ENCODE measurements around the gene C12orf56.

C12orf56 gene

DNA sequence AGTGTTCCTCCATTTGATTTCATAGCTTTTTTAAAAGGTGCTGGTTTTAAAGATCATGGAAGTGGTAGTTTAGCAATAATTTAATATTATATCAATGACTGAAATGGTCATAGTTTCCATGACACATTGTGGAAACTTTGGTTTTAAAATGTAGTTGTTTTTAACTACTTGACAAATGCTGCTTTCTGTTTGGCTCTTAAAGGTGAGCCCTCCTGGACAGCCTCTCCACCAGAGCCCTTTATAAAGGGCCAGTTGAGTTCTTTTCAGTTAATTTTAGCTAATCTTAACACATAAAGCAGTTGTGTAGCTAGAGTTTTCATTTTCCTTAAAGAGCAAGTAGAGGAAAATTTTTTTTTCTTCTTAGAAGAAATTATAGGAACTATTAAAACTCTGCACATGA is 27.7 kb upstream of the C12orf56 start:
- no peak overlapping the region for H3K14ac ChIP-seq (ENCODE audit: low read length in 2 of 2)

DNA sequence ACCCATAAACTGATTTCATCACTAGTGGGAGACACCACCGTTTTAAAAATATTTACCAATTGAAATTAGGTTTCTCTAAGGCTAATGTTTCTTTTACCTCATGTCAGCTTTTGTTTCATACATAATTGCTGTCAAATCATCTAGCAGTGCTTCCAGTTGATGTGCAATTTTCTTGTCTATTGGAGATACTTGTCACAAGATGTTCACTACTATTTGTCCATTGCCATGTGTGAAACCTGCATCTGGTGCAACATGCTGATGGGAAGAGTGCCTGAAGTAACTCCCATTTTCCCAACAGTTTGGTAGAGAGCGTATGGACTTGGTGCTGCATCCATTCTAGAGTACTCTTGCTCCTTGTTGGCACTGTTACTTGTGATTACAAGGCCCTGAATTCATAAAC is 23.3 kb upstream of the C12orf56 start:
- WGBS = 87% methylated on average over 1 of the region's 2 CpGs
- H3K4ac ChIP-seq (ENCODE audit: low read depth in 1 of 2, low read length in 2 of 2) = no peak overlapping the region
- no peak overlapping the region for H3K9ac ChIP-seq (ENCODE audit: low read length)
- no peaks in the 10 kb centered on the region for H3K9me3 ChIP-seq (ENCODE audit: control insufficient read depth, low read length)
- H2BK12ac ChIP-seq (ENCODE audit: low read length in 2 of 2) = no peak overlapping the region
- peaks cover 20% of the 10 kb centered on the region for H3K79me1 ChIP-seq (replicated peaks; ENCODE audit: low read length, poor library complexity, severe bottlenecking)
- no peak overlapping the region for H4K8ac ChIP-seq (ENCODE audit: low read length)
- H3K27me3 ChIP-seq (ENCODE audit: control insufficient read depth in 1 of 2, insufficient read depth in 1 of 2, low read length in 2 of 2) = no peaks in the 10 kb centered on the region
- H2BK15ac ChIP-seq (ENCODE audit: low read depth, poor library complexity, severe bottlenecking) = no peak overlapping the region
- no peak overlapping the region for H3K4me2 ChIP-seq (ENCODE audit: low read length, poor library complexity, severe bottlenecking)
- no peak overlapping the region for H2BK5ac ChIP-seq (ENCODE audit: low read depth, low read length, poor library complexity, severe bottlenecking)
- H2AK5ac ChIP-seq (ENCODE audit: low read length, severe bottlenecking) = no peak overlapping the region
- no peak overlapping the region for H2BK120ac ChIP-seq (ENCODE audit: low read depth, low read length)
- H2AFZ ChIP-seq (ENCODE audit: low read depth, low read length) = no peak overlapping the region
- H3K36me3 ChIP-seq (ENCODE audit: control insufficient read depth in 1 of 2, insufficient read depth in 2 of 2, low read depth in 1 of 2, low read length in 2 of 2) = peaks cover 18 to 92% of the 10 kb centered on the region in 2 experiments
- no peak overlapping the region for H4K91ac ChIP-seq (ENCODE audit: low read length)
- H3K14ac ChIP-seq (ENCODE audit: low read length in 2 of 2) = no peak overlapping the region
- no peak overlapping the region for H3K4me3 ChIP-seq (ENCODE audit: insufficient read depth in 1 of 2, low read depth in 1 of 2, low read length in 2 of 2)
- H3K18ac ChIP-seq (ENCODE audit: low read depth in 1 of 2, low read length in 2 of 2) = no peak overlapping the region
- H3K4me1 ChIP-seq (ENCODE audit: control insufficient read depth, insufficient read depth, low read depth, low read length) = peaks cover 1% of the 10 kb centered on the region
- no peak overlapping the region for H3K27ac ChIP-seq (ENCODE audit: low read length, poor library complexity, severe bottlenecking)
- DNase-seq = no peak
- no peak overlapping the region for H3K23ac ChIP-seq (ENCODE audit: low read length in 2 of 2)

More for the DNA sequence above, 27.7 kb upstream of the C12orf56 start:
- Histone ChIP-seq H3K36me3 (ENCODE audit: control insufficient read depth in 1 of 2, insufficient read depth in 2 of 2, low read depth in 1 of 2, low read length in 2 of 2) (peaks cover 26 to 99% of the 10 kb centered on the region in 2 experiments), H3K18ac (ENCODE audit: low read depth in 1 of 2, low read length in 2 of 2) (no peak overlapping the region), H4K91ac (ENCODE audit: low read length) (no peak overlapping the region), H3K23ac (ENCODE audit: low read length in 2 of 2) (no peak overlapping the region), H2AFZ (ENCODE audit: low read depth, low read length) (no peak overlapping the region), H2BK5ac (ENCODE audit: low read depth, low read length, poor library complexity, severe bottlenecking) (no peak overlapping the region), H3K9ac (ENCODE audit: low read length) (no peak overlapping the region), H3K79me1 (replicated peaks; ENCODE audit: low read length, poor library complexity, severe bottlenecking) (peaks cover 15% of the 10 kb centered on the region), H4K8ac (ENCODE audit: low read length) (no peak overlapping the region), H2BK15ac (ENCODE audit: low read depth, poor library complexity, severe bottlenecking) (no peak overlapping the region), H3K9me3 (ENCODE audit: control insufficient read depth, low read length) (no peaks in the 10 kb centered on the region), H3K27ac (ENCODE audit: low read length, poor library complexity, severe bottlenecking) (no peak overlapping the region), H3K4me3 (ENCODE audit: insufficient read depth in 1 of 2, low read depth in 1 of 2, low read length in 2 of 2) (no peak overlapping the region), H3K27me3 (ENCODE audit: control insufficient read depth in 1 of 2, insufficient read depth in 1 of 2, low read length in 2 of 2) (no peaks in the 10 kb centered on the region), H3K4me2 (ENCODE audit: low read length, poor library complexity, severe bottlenecking) (no peak overlapping the region), H2BK12ac (ENCODE audit: low read length in 2 of 2) (no peak overlapping the region), H3K4me1 (ENCODE audit: control insufficient read depth, insufficient read depth, low read depth, low read length) (no peaks in the 10 kb centered on the region), H2BK120ac (ENCODE audit: low read depth, low read length) (no peak overlapping the region), H3K4ac (ENCODE audit: low read depth in 1 of 2, low read length in 2 of 2) (no peak overlapping the region), H2AK5ac (ENCODE audit: low read length, severe bottlenecking) (no peak overlapping the region)
- DNase-seq = no peak

GRCh38 chr12:64412459-64412858 is 21.9 kb upstream of the C12orf56 start:
- Histone ChIP-seq H3K14ac (ENCODE audit: low read length in 2 of 2) (no peak overlapping the region), H3K18ac (ENCODE audit: low read depth in 1 of 2, low read length in 2 of 2) (peak overlapping the region in 1 of 2 experiments; percentile 21), H2AK5ac (ENCODE audit: low read length, severe bottlenecking) (no peak overlapping the region), H3K9me3 (ENCODE audit: control insufficient read depth, low read length) (no peaks in the 10 kb centered on the region), H3K27me3 (ENCODE audit: control insufficient read depth in 1 of 2, insufficient read depth in 1 of 2, low read length in 2 of 2) (no peaks in the 10 kb centered on the region), H2BK5ac (ENCODE audit: low read depth, low read length, poor library complexity, severe bottlenecking) (no peak overlapping the region), H4K91ac (ENCODE audit: low read length) (no peak overlapping the region), H3K23ac (ENCODE audit: low read length in 2 of 2) (no peak overlapping the region), H2BK12ac (ENCODE audit: low read length in 2 of 2) (no peak overlapping the region), H3K9ac (ENCODE audit: low read length) (no peak overlapping the region), H3K27ac (ENCODE audit: low read length, poor library complexity, severe bottlenecking) (no peak overlapping the region), H3K4ac (ENCODE audit: low read depth in 1 of 2, low read length in 2 of 2) (no peak overlapping the region), H3K79me1 (replicated peaks; ENCODE audit: low read length, poor library complexity, severe bottlenecking) (peaks cover 20% of the 10 kb centered on the region), H4K8ac (ENCODE audit: low read length) (no peak overlapping the region), H3K4me3 (ENCODE audit: insufficient read depth in 1 of 2, low read depth in 1 of 2, low read length in 2 of 2) (no peak overlapping the region), H2AFZ (ENCODE audit: low read depth, low read length) (no peak overlapping the region), H2BK120ac (ENCODE audit: low read depth, low read length) (no peak overlapping the region), H2BK15ac (ENCODE audit: low read depth, poor library complexity, severe bottlenecking) (no peak overlapping the region), H3K4me1 (ENCODE audit: control insufficient read depth, insufficient read depth, low read depth, low read length) (peaks cover 4% of the 10 kb centered on the region), H3K36me3 (ENCODE audit: control insufficient read depth in 1 of 2, insufficient read depth in 2 of 2, low read depth in 1 of 2, low read length in 2 of 2) (peaks cover 18 to 78% of the 10 kb centered on the region in 2 experiments), H3K4me2 (ENCODE audit: low read length, poor library complexity, severe bottlenecking) (no peak overlapping the region)
- DNase-seq = no peak
- WGBS = no CpG with 5 or more reads among the region's 2 CpGs

DNA sequence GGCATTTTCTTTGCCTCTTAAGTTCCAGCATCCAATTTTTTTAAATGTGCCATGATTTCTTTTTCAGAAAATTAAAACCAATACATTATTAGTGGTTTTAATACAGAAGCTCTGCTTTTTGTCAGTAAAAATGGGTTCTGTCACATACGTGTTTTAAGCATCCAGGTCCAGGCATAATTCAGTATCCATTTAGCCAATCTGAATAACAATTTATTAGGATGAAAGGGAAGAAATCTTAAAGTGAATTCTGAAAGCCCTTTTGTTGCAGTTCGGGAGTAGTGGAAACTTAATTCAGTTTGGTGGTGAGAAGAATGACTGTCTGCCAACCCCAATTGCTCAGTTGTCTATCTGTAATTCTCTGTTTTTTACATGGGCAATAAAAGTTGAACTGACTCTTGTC is 20.9 kb upstream of the C12orf56 start:
- no peaks in the 10 kb centered on the region for H3K9me3 ChIP-seq (ENCODE audit: control insufficient read depth, low read length)
- H3K4ac ChIP-seq (ENCODE audit: low read depth in 1 of 2, low read length in 2 of 2) = no peak overlapping the region
- no peak overlapping the region for H2AFZ ChIP-seq (ENCODE audit: low read depth, low read length)
- peaks cover 17% of the 10 kb centered on the region for H3K79me1 ChIP-seq (replicated peaks; ENCODE audit: low read length, poor library complexity, severe bottlenecking)
- H2BK120ac ChIP-seq (ENCODE audit: low read depth, low read length) = no peak overlapping the region
- H3K4me3 ChIP-seq (ENCODE audit: insufficient read depth in 1 of 2, low read depth in 1 of 2, low read length in 2 of 2) = no peak overlapping the region
- H2BK15ac ChIP-seq (ENCODE audit: low read depth, poor library complexity, severe bottlenecking) = no peak overlapping the region
- peaks cover 10 to 67% of the 10 kb centered on the region in 2 experiments for H3K36me3 ChIP-seq (ENCODE audit: control insufficient read depth in 1 of 2, insufficient read depth in 2 of 2, low read depth in 1 of 2, low read length in 2 of 2)
- H3K18ac ChIP-seq (ENCODE audit: low read depth in 1 of 2, low read length in 2 of 2) = no peak overlapping the region
- no peak overlapping the region for H2AK5ac ChIP-seq (ENCODE audit: low read length, severe bottlenecking)
- H4K8ac ChIP-seq (ENCODE audit: low read length) = no peak overlapping the region
- no peak overlapping the region for H3K4me2 ChIP-seq (ENCODE audit: low read length, poor library complexity, severe bottlenecking)
- no peak overlapping the region for H2BK5ac ChIP-seq (ENCODE audit: low read depth, low read length, poor library complexity, severe bottlenecking)
- no peak overlapping the region for H3K27ac ChIP-seq (ENCODE audit: low read length, poor library complexity, severe bottlenecking)
- peaks cover 4% of the 10 kb centered on the region for H3K4me1 ChIP-seq (ENCODE audit: control insufficient read depth, insufficient read depth, low read depth, low read length)
- H2BK12ac ChIP-seq (ENCODE audit: low read length in 2 of 2) = no peak overlapping the region
- no peak overlapping the region for H3K14ac ChIP-seq (ENCODE audit: low read length in 2 of 2)
- no peak overlapping the region for H3K23ac ChIP-seq (ENCODE audit: low read length in 2 of 2)
- no peak for DNase-seq
- no peaks in the 10 kb centered on the region for H3K27me3 ChIP-seq (ENCODE audit: control insufficient read depth in 1 of 2, insufficient read depth in 1 of 2, low read length in 2 of 2)
- WGBS = 100% methylated on average over 1 of the region's 2 CpGs
- no peak overlapping the region for H3K9ac ChIP-seq (ENCODE audit: low read length)
- H4K91ac ChIP-seq (ENCODE audit: low read length) = no peak overlapping the region

Data from mesenchymal stem cell (in vitro differentiated cells and primary cell).